Measurements from ENCODE around the gene IMMT.

The IMMT gene

GRCh38 chr2:86139981-86140380 is 55.3 kb downstream of the IMMT start:
- DNase-seq = no peak

DNA sequence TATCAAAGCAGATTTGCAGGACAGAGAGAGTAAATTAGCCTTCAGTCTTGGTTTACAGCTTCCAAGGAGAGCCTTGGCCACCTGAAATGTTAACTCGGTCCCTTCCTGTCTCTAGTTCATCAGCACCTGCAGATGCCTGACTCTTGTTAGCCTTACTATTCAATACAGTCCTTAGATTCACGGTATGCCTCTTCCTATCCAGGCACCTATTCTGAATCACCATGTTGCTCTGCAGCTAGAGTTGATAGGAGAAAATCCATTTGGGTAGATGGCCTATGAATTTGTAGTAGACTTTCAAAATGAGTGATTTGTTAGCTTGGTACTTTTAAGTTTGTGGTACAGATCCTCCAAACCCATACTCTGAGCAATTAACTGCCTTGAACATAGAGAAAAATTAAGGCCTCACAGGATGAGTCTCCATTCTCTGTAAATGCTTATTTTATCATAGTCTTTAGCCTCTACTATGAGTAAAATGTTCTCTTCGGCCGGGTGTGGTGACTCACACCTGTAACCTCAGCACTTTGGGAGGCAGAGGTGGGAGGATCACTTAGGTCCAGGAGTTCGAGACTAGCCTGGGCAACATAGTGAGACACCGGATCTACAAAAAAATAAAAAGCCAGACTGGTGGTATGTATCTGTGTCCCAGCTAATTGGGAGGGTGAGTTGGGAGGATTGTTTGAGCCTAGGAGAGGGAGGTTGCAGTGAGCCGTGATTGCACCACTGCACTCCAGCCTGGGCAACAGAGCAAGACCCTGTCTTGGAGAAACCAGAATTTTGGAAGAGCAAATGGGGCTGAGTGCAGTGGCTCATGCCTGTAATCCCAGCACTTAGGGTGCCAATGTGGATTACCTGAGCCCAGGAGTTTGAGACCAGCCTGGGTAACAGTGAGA is 56.3 kb downstream of the IMMT start:
- peak; percentile 46 for DNase-seq

DNA sequence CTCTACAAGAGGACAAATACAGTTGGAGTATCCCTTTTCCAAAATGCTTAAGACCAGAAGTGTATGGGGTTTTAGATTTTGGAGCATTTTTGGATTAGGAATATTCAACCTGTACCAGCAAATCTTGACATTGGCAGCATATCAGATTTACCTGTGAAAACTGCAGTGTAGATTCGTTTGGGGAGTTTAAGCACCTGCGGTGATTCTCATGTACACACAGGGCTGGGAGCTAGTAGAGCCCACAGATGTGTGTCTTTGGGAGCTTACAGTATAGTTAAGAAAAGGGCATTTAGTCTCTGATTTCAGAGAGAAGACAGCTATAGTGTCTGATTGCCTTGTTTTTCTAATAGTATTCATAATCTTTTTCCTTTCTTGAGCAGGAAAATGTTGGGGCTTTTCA is 59.1 kb downstream of the IMMT start:
- DNase-seq = no peak

- no peak for DNase-seq
Observed at GRCh38 chr2:86135653-86136052, 59.6 kb downstream of the IMMT start.

DNA sequence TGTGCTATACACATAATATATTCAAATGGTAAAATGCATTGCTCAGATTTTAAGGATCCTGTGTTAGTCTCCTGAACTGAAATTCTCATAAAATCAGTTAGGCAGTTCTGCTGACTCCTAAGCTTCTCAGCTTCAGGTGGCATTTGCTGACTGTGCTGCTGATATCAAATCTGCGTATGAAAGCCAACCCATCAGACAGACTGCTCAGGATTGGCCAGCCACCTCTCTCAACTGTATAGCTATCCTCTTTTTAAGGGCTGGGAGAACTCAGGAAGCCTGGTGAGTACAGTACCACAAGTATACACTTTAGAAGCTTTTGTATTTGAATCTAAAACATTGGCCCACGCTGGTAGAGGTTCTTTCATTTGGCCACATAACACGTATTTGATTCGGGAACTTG is 60.6 kb downstream of the IMMT start:
- no peak for DNase-seq

- no peak for DNase-seq
Observed at GRCh38 chr2:86124683-86125082, 70.6 kb downstream of the IMMT start.

- no peak for DNase-seq
Observed at GRCh38 chr2:86123328-86123925, 71.8 kb downstream of the IMMT start.

- DNase-seq = no peak
Observed at GRCh38 chr2:86118130-86118529, 77.1 kb downstream of the IMMT start.

DNA sequence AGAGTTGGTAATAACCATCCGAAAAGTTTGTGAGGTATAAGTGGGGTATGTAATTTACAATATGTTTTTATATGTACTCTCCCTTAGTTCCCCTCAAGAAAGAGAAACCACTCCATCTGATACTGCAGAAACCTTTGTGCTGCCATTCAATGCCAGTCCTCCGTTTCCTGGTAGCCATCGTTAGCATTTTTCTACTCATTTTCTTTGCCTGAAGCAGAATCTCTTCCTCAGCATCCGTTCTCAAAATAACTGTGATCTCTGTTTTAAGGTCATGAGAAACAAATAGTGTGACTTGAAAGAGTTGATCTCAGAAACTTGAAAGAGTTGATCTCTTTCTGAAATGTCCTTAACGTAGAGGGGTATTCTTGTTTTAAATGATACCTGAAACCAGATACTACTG is 88.2 kb downstream of the IMMT start:
- no peak for DNase-seq

- DNase-seq = peak; percentile 96
Observed at GRCh38 chr2:86105969-86106945, 89.0 kb downstream of the IMMT start, which contains the start of gene PTCD3. PTCD3 (plus strand) TSS chr2:86106235; CDS start chr2:86106248, 13 bp downstream.

- peak; percentile 87 for DNase-seq
Observed at GRCh38 chr2:86105252-86105968, 89.9 kb downstream of the IMMT start, which contains the start of gene POLR1A. POLR1A (minus strand) TSS chr2:86105886; CDS start chr2:86105776, 110 bp downstream.

GRCh38 chr2:86102157-86102556 is 93.1 kb downstream of the IMMT start:
- DNase-seq = no peak

GRCh38 chr2:86097913-86098312 is 97.3 kb downstream of the IMMT start:
- DNase-seq = no peak

- DNase-seq = no peak
Observed at GRCh38 chr2:86097114-86097896, 98.0 kb downstream of the IMMT start.

- DNase-seq = no peak
Observed at GRCh38 chr2:86094229-86094628, 101.0 kb downstream of the IMMT start.
